Neural progenitor cell (in vitro differentiated cells): Measurements from ENCODE around the gene CALN1.

Experiments used
- EZH2phosphoT487 ChIP-seq: fragments of 200-600 bp; sonication (generic); IDR thresholded peaks from 2 replicates; pipeline ENCODE4 v1.6.1; 2017; ENCODE audit warnings: antibody characterized with exemption
- TF ChIP-seq, protein P1 (sequence below): fragments of 200-600 bp; sonication (generic); IDR thresholded peaks from 2 replicates; pipeline ENCODE4 v1.5.1; 2017; ENCODE audit warnings: antibody characterized with exemption, mild to moderate bottlenecking

DNA sequence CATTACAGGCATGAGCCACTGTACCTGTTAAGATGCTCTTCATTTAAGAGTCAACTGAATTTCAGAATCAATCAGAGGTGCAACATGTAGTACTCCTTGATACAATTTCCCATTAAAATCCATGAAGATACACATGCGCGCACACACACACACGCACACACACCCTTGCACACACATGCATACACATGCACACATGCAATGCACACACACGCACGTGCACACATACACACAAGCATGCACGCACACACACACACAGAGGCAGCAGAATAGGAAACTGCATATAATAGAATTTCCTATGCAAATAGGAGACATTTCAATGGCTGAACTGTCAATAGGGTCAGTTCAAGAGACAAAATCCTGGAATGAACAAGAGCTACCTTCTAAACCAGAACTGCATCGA lies 192.6 kb downstream of the CALN1 start:
- TF ChIP-seq, protein P1, sequence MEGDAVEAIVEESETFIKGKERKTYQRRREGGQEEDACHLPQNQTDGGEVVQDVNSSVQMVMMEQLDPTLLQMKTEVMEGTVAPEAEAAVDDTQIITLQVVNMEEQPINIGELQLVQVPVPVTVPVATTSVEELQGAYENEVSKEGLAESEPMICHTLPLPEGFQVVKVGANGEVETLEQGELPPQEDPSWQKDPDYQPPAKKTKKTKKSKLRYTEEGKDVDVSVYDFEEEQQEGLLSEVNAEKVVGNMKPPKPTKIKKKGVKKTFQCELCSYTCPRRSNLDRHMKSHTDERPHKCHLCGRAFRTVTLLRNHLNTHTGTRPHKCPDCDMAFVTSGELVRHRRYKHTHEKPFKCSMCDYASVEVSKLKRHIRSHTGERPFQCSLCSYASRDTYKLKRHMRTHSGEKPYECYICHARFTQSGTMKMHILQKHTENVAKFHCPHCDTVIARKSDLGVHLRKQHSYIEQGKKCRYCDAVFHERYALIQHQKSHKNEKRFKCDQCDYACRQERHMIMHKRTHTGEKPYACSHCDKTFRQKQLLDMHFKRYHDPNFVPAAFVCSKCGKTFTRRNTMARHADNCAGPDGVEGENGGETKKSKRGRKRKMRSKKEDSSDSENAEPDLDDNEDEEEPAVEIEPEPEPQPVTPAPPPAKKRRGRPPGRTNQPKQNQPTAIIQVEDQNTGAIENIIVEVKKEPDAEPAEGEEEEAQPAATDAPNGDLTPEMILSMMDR, result no peak
- no peak for TF ChIP-seq EZH2phosphoT487
